ENCODE data around the gene IDH2. TPM values are rescaled to one million over a fixed set of nuclear protein-coding genes. Genes with fewer than 3 reads are reported as not detected.

Gene IDH2
- polyA plus RNA-seq, 1 donor from 2014 or later: 84.7 TPM

- no peaks in the 10 kb centered on the region for H3K9me3 ChIP-seq (ENCODE audit: low read length)
- H3K36me3 ChIP-seq (ENCODE audit: insufficient read depth, low read length): no peaks in the 10 kb centered on the region
- H3F3A ChIP-seq (ENCODE audit: insufficient read depth, low read length, poor library complexity, severe bottlenecking): no peaks in the 10 kb centered on the region
- no peak for TF ChIP-seq CTCF (IDR thresholded peaks at IDR 0.05; ENCODE audit: poor library complexity, severe bottlenecking)
- TF ChIP-seq EP300 (conservative IDR thresholded peaks at IDR 0.05; ENCODE audit: poor library complexity, severe bottlenecking): no peak
- no peak for TF ChIP-seq POLR2AphosphoS5 (IDR thresholded peaks at IDR 0.05)
- no peak for TF ChIP-seq EZH2 (IDR thresholded peaks at IDR 0.05; ENCODE audit: borderline replicate concordance, insufficient read depth, low read length, poor library complexity, severe bottlenecking)
- no peak for TF ChIP-seq REST (IDR thresholded peaks at IDR 0.05; ENCODE audit: borderline replicate concordance)
- no peak for TF ChIP-seq MXI1 (conservative IDR thresholded peaks at IDR 0.05; ENCODE audit: poor library complexity, severe bottlenecking)
- no peak for TF ChIP-seq RAD21 (conservative IDR thresholded peaks at IDR 0.05)
- no peak for TF ChIP-seq SMC3 (conservative IDR thresholded peaks at IDR 0.05; ENCODE audit: poor library complexity)
- H3K9me2 ChIP-seq (ENCODE audit: insufficient read depth, low read length): no peaks in the 10 kb centered on the region
- no peak overlapping the region for H3K4me2 ChIP-seq (ENCODE audit: low read length)
- no peaks in the 10 kb centered on the region for H3K79me2 ChIP-seq (replicated peaks; ENCODE audit: insufficient read depth, low read length)
- H3K4me3 ChIP-seq (ENCODE audit: low read length): no peak overlapping the region
- H3K27ac ChIP-seq (ENCODE audit: low read length): no peak overlapping the region
- H4K20me1 ChIP-seq (ENCODE audit: insufficient read depth): no peaks in the 10 kb centered on the region
- no peak overlapping the region for H2AFZ ChIP-seq (ENCODE audit: low read depth, low read length)
- no peaks in the 10 kb centered on the region for H3K27me3 ChIP-seq (ENCODE audit: insufficient read depth, low read depth, low read length)
- no peak overlapping the region for H3K9ac ChIP-seq (ENCODE audit: low read length)
Measured at GRCh38 chr15:90051874-90052273, 50.4 kb downstream of the IDH2 start.

DNA sequence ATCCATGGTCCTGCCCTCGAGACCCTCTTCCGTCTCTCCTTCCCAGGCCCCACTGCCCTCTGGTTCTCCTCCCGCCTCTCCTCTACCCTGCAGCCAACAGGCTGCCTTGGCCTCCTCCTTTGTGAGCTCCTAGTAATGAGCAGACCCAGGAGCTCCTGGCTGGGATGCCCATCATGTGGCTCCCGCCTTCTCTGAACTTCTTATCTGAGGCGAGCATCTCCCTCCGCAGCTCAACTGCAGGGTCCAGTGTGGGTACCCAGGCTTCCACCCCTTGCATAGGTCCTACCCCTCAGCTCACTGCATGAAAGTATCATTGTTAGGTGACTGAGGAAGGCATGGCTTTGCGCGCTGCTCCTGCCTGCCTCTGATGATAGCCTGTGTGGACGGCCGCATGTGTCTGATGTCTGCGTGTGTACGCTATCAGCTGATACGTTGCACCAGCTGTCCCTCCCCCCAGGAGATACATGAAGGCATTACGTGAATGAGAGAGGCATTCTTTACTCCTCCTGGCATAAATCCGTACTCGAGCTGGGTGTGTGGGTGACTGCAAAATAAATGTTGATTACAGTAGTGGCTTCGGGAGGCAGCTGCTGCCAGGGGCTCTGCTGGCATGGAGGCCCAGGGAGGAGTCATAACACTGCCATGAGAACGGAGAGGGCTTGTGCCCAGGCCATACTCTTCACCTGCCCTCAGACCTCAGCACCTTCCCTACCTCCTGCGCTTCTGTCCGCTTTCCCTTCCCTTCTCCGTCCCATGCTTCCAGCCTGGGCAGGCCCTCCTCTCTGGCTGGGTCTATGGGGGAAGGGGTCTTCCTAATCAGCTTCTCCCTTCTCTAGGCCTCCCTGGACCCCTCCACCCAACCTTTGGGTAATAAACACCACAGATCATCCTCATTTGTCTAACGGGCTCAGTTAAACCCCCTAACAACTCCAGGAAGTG is 52.3 kb downstream of the IDH2 start:
- H3K36me3 ChIP-seq (ENCODE audit: insufficient read depth, low read length): no peaks in the 10 kb centered on the region
- H3K4me2 ChIP-seq (ENCODE audit: low read length): no peak overlapping the region
- H3K9me2 ChIP-seq (ENCODE audit: insufficient read depth, low read length): no peaks in the 10 kb centered on the region
- no peaks in the 10 kb centered on the region for H3K27me3 ChIP-seq (ENCODE audit: insufficient read depth, low read depth, low read length)
- no peak overlapping the region for H3K4me3 ChIP-seq (ENCODE audit: low read length)
- no peaks in the 10 kb centered on the region for H3K79me2 ChIP-seq (replicated peaks; ENCODE audit: insufficient read depth, low read length)
- TF ChIP-seq MXI1 (conservative IDR thresholded peaks at IDR 0.05; ENCODE audit: poor library complexity, severe bottlenecking) (no peak), SMC3 (conservative IDR thresholded peaks at IDR 0.05; ENCODE audit: poor library complexity) (no peak)
- no peak overlapping the region for H2AFZ ChIP-seq (ENCODE audit: low read depth, low read length)
- H3K27ac ChIP-seq (ENCODE audit: low read length): no peak overlapping the region
- H3K9me3 ChIP-seq (ENCODE audit: low read length): no peaks in the 10 kb centered on the region
- no peaks in the 10 kb centered on the region for H4K20me1 ChIP-seq (ENCODE audit: insufficient read depth)
- no peaks in the 10 kb centered on the region for H3F3A ChIP-seq (ENCODE audit: insufficient read depth, low read length, poor library complexity, severe bottlenecking)
- H3K9ac ChIP-seq (ENCODE audit: low read length): no peak overlapping the region

Data from neural cell (in vitro differentiated cells).